GM10266 (cell line): ENCODE data around the gene MEIS1.

Experiments
- DNase-seq: peaks from one replicate; pipeline ENCODE4 v3.0.0; 2012; ENCODE audit errors: extremely low spot score
- TF ChIP-seq, protein P1 (sequence below): IDR thresholded peaks from 2 replicates; pipeline ENCODE4 v1.5.1; 2012; ENCODE audit warnings: mild to moderate bottlenecking, low read depth; ENCODE audit not compliant: control insufficient read depth, insufficient read depth; ENCODE audit errors: missing control alignments

The MEIS1 gene

DNA sequence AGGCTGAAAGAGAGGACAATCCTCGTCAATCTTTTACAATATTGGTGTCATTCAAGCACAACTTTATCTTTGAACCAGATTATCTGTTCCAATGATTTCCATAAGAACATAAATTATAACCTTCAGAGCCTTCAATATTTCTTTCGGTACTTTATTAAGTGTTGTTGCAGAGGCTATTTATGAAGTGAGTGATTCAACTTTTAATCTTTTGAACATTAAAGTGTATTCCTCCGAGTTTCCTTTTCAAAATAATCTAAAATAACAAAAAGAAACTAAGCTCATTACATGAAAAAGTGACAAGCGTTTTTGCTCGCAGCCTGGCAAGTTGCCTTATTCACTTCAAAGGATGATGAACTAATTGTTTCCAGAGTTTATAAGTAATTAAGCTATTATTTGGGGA is 149.0 kb downstream of the MEIS1 start:
- no peak for DNase-seq
- TF ChIP-seq, protein P1, sequence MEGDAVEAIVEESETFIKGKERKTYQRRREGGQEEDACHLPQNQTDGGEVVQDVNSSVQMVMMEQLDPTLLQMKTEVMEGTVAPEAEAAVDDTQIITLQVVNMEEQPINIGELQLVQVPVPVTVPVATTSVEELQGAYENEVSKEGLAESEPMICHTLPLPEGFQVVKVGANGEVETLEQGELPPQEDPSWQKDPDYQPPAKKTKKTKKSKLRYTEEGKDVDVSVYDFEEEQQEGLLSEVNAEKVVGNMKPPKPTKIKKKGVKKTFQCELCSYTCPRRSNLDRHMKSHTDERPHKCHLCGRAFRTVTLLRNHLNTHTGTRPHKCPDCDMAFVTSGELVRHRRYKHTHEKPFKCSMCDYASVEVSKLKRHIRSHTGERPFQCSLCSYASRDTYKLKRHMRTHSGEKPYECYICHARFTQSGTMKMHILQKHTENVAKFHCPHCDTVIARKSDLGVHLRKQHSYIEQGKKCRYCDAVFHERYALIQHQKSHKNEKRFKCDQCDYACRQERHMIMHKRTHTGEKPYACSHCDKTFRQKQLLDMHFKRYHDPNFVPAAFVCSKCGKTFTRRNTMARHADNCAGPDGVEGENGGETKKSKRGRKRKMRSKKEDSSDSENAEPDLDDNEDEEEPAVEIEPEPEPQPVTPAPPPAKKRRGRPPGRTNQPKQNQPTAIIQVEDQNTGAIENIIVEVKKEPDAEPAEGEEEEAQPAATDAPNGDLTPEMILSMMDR, result no peak

DNA sequence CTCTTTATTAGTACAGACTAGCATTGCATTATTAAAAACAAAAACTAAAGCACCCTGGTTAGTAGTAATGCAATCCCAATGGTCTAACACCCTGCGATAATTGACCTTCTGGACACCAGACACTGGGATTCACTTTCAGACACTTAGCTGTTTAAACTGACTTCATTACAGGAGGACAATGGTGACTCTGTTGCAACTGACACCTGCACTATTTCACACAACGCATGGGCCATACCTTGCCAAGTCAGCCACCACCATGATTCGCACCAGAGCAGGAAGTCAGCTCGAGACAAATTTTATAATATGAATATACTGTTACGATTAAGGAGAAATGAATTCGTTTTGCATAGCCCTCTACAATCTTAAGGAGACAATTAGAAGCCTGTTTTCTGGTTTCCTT is 150.7 kb downstream of the MEIS1 start:
- no peak for DNase-seq

DNA sequence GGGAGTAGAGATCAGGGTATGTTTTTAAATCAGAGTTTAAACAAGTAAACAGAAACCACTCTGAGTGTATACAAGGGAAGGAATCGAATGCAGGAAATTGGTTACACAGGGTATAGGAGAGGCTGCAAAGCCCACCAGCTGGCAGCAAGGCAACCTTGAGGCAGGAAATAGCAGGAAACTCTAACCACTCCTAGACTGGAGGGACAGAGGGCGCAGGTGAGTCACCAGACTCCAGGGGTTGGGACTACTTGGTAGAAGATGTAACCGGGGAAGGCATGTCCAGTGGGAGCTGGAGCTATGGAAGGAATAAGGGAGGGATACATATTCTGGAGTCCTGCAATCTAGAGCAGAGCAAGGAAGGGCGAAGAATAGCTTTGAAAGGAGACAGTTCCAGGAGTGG is 152.3 kb downstream of the MEIS1 start:
- DNase-seq, result no peak
- TF ChIP-seq, protein P1, result no peak

More for the DNA sequence above, 150.7 kb downstream of the MEIS1 start:
- TF ChIP-seq, protein P1, result no peak

DNA sequence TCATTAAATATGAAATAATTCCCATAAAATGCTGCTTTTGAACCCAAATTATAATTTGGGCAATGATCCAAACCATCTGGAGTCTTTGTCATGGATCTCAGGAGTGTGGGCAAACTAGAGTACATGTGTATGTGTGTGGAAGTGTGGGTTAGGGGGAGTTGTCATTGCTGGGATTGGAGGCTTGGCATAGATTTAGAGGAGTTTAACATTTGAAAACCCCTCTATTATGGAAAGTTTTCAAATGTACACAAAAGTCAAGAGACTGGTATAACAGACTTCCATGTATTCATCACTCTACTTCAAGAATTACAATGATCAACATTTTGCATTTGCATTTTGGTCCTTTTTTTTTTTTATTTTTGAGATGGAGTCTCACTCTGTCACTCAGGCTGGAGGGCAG is 159.1 kb downstream of the MEIS1 start:
- DNase-seq, result no peak
- TF ChIP-seq, protein P1, result no peak

DNA sequence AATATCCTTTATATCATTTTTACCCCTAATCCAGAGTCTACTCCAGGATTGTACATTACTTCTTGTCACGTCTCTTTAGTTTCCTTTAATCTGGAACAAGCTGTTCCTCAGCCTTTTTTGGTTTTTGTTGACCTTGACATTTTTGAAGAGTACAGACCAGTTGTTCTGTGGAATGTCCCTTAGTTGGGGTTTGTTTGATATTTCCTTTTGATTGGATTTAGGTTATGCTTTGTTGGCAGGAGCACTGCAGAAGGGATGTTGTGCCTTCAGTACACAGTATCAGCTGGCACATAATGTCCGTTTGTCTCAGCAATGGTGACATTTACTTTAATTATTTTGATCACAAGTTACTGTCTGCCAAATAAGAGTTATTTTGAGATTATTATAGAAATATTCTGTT is 160.6 kb downstream of the MEIS1 start:
- TF ChIP-seq, protein P1, result no peak
- DNase-seq, result no peak

DNA sequence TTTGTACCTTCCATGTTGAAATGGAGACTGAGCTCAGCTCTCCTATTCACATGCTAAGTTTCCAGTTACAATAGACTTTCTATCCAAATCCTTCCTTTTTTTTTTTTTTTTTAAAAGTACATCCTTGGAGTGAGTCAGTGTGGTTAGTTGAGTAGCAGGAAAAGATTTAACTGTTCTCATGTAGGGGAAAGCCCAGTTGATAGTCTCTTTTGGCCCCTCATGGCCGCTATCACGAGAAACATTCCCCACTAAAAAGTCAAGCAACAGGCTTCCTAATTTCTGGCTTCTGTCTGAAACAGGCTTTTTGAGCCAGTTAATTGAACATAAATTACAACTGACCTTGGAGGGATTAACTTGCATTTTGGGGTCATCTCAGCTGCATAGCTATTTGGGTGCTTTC is 161.3 kb downstream of the MEIS1 start:
- no peak for DNase-seq
- TF ChIP-seq, protein P1, result no peak

DNA sequence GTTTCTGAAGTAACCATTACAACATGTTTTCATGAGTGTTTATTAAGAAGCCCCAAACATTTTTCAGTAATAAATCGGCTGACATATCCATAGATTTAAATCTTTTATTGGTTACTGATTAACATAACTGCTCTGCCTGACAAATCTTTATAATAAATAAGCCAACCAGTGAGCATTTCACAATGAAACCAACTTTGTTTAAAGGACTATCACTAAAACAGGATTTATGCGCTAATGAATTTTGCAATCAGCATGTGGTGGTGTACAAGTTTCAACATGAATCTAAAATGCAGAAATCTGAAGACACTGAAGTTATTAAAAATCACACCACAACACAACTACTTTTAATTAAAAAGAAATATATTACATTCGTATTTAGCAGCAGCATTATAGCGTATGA is 166.7 kb downstream of the MEIS1 start:
- TF ChIP-seq, protein P1, result no peak
- no peak for DNase-seq
